Activated gamma-delta T cell treated with Interleukin-2 at 50 U/mL for 16 hours (primary cell): ENCODE results near the gene BAHCC1.
"Not testable (repeated sequence)": the region's sequence is repeated elsewhere in the genome, so short reads cannot be mapped to it uniquely, and the experiment has no call there.

Source experiments
- DNase-seq: peaks from one replicate; pipeline ENCODE4 v3.0.0-alpha.2; 2020

Gene BAHCC1

GRCh38 chr17:81394921-81395599 lies at the start of gene BAHCC1:
Gene BAHCC1, plus strand, starts transcription at chr17:81395457. Its CDS starts 4,283 bp downstream, at chr17:81399740.
- peak; percentile 54 for DNase-seq

- DNase-seq, result peak; percentile 91
Measured at GRCh38 chr17:81346090-81346907, 49.0 kb upstream of the BAHCC1 start.

GRCh38 chr17:81346908-81347349 lies 48.3 kb upstream of the BAHCC1 start:
- no peak for DNase-seq

GRCh38 chr17:81347437-81347836 lies 47.8 kb upstream of the BAHCC1 start:
- DNase-seq, result no peak

- no peak for DNase-seq
Measured at GRCh38 chr17:81348097-81349055, 46.9 kb upstream of the BAHCC1 start.

GRCh38 chr17:81349397-81350319 lies 45.6 kb upstream of the BAHCC1 start:
- no peak for DNase-seq

- DNase-seq, result no peak
Measured at GRCh38 chr17:81350320-81350890, 44.9 kb upstream of the BAHCC1 start.

GRCh38 chr17:81351329-81352052 lies 43.8 kb upstream of the BAHCC1 start:
- DNase-seq, result not testable (repeated sequence)

GRCh38 chr17:81352056-81352455 lies 43.2 kb upstream of the BAHCC1 start:
- DNase-seq, result not testable (repeated sequence)

- no peak for DNase-seq
Measured at GRCh38 chr17:81354252-81354953, 40.9 kb upstream of the BAHCC1 start.

- DNase-seq, result no peak
Measured at GRCh38 chr17:81354954-81355347, 40.3 kb upstream of the BAHCC1 start.

- no peak for DNase-seq
Measured at GRCh38 chr17:81359218-81359617, 36.0 kb upstream of the BAHCC1 start.

- not testable (repeated sequence) for DNase-seq
Measured at GRCh38 chr17:81362001-81362400, 33.3 kb upstream of the BAHCC1 start.

GRCh38 chr17:81364278-81365147 lies 30.7 kb upstream of the BAHCC1 start:
- no peak for DNase-seq

GRCh38 chr17:81365148-81365600 lies 30.1 kb upstream of the BAHCC1 start:
- no peak for DNase-seq

GRCh38 chr17:81365601-81366585 lies 29.4 kb upstream of the BAHCC1 start:
- DNase-seq, result peak; percentile 27

GRCh38 chr17:81366648-81367047 lies 28.6 kb upstream of the BAHCC1 start:
- DNase-seq, result no peak

- DNase-seq, result no peak
Measured at GRCh38 chr17:81367171-81367570, 28.1 kb upstream of the BAHCC1 start.
